Stimulated activated CD4-positive, alpha-beta T cell treated with anti-CD3 and anti-CD28 coated beads, Interleukin-1b, Interleukin-23, amount 100 ng/mL, for 1 hour (primary cell): ENCODE results near the gene TTC34.

ENCODE experiments used
- DNase-seq, 2 donors: peaks; one replicate each; pipeline ENCODE4 v3.0.0-alpha.2; 2020; ENCODE audit warnings: low read depth in 2 of 2

The TTC34 gene

GRCh38 chr1:2604844-2605508 lies 196.5 kb downstream of the TTC34 start:
- no peak for DNase-seq

GRCh38 chr1:2604156-2604843 lies 197.2 kb downstream of the TTC34 start:
- no peak for DNase-seq

- no peak for DNase-seq
Measured at GRCh38 chr1:2603521-2604155, 197.9 kb downstream of the TTC34 start.

GRCh38 chr1:2602866-2603520 lies 198.5 kb downstream of the TTC34 start:
- no peak for DNase-seq

GRCh38 chr1:2602311-2602835 lies 199.1 kb downstream of the TTC34 start:
- DNase-seq: no peak

GRCh38 chr1:2601721-2602303 lies 199.7 kb downstream of the TTC34 start:
- no peak for DNase-seq

GRCh38 chr1:2598329-2598931 lies 203.1 kb downstream of the TTC34 start:
- no peak for DNase-seq

- DNase-seq: no peak
Measured at GRCh38 chr1:2597441-2598328, 203.8 kb downstream of the TTC34 start.

- no peak for DNase-seq
Measured at GRCh38 chr1:2596530-2597333, 204.8 kb downstream of the TTC34 start.

- DNase-seq: no peak
Measured at GRCh38 chr1:2595812-2596529, 205.5 kb downstream of the TTC34 start.

GRCh38 chr1:2595261-2595811 lies 206.2 kb downstream of the TTC34 start:
- DNase-seq: no peak

- no peak for DNase-seq
Measured at GRCh38 chr1:2594641-2595131, 206.8 kb downstream of the TTC34 start.

- DNase-seq: no peak
Measured at GRCh38 chr1:2594001-2594640, 207.4 kb downstream of the TTC34 start.

GRCh38 chr1:2593251-2593878 lies 208.1 kb downstream of the TTC34 start:
- no peak for DNase-seq

- no peak for DNase-seq
Measured at GRCh38 chr1:2592672-2593071, 208.8 kb downstream of the TTC34 start.

GRCh38 chr1:2591581-2592261 lies 209.8 kb downstream of the TTC34 start:
- DNase-seq: no peak

- no peak for DNase-seq
Measured at GRCh38 chr1:2591233-2591580, 210.3 kb downstream of the TTC34 start.
